NB4 (cell line): ENCODE data around the gene CHST11.
"Not testable (repeated sequence)": the region's sequence is repeated elsewhere in the genome, so short reads cannot be mapped to it uniquely, and the experiment has no call there.

Experiments
- CTCF ChIP-seq: IDR thresholded peaks from one replicate; pipeline ENCODE4 v1.5.1; 2012; ENCODE audit warnings: low read depth, low read length
- MYC ChIP-seq: IDR thresholded peaks from 2 replicates; pipeline ENCODE4 v1.6.1; 2011; ENCODE audit warnings: low read depth, low read length
- POLR2A ChIP-seq: IDR thresholded peaks from 2 replicates; pipeline ENCODE4 v1.6.1; 2011; ENCODE audit warnings: mild to moderate bottlenecking; ENCODE audit not compliant: insufficient read length; ENCODE audit errors: extremely low read depth

- TF ChIP-seq CTCF, MYC, POLR2A: not testable (repeated sequence)
These were observed 349.4 kb downstream of the CHST11 start for GRCh38 chr12:104806194-104806593.
